ENCODE results near the gene GPN2.
"Not testable (repeated sequence)": the region's sequence is repeated elsewhere in the genome, so short reads cannot be mapped to it uniquely, and the experiment has no call there.

GPN2 gene

DNA sequence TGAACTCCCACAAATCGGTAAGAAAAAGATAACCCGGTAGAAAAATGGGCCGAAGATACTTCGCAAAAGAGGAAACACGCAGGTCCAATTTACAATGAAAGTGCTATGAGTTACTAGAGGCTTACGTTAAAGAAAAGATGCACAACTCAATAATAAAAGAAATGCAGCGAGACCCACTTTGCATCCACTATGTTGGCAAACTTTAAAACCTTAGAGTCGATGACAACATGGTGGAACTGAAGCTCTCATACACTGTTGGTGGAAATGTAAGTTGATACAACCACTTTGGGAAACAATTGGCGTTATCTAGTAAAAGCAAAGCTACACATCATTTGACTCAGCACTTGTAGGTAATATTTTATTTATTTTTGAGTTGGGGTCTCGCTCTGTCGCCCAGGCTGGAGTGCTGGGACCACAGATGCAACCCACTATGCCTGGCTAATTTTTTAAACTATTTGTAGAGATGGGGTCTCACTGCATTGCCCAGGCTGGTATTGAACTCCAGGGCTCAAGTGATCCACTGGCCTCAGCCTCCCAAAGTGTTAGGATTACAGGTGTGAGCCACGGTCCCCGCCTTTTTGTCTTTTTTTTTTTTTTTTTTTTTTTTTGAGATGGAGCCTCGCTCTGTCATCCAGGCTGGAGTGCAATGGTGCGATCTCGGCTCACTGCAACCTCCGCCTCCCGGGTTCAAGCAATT, 10.9 kb upstream of the GPN2 start:
- DNase-seq (ENCODE audit: low read depth) = no peak

DNA sequence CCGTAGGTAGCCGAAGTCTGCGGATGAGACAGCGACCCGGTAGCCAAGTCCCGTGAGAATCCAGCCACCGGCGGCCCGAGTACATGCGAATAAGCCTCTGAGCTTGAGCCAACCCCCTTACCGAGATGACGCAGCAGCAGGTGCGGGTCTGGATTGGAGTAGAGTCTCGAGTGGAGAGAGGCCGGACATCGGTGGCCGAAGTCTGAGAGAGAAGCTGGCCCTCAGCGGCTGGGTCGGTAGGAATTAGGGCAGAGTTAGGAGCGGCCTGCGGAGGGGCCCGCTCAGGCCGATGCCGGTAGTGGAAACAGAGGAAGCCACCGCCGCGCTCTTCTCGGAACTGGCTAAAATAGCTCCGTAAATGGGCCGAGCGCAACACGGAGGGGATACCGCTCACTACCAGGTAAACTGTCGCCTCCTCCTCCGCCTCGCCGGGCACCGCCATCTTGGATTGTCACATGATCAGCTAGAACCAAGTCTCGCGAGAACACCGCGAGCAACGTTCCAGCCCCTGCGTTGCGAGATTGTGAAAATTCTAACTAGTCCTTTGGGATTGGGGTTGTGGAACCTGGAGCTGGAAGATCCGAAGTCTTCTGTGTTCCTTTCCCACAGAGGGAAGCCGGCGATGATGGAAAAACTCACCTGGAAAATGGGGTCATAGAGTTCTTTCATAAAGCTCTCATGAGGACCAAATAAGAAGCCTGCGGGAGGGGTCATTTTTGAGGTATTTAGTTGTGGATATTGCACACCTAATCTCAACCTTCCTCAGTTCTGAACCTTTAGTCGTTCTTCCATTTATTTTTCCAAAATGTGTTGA, 10.1 kb upstream of the GPN2 start, which contains the start of gene GPATCH3:
Gene GPATCH3, minus strand, starts transcription at position 467 of the 814 bp plus-strand sequence. Its CDS starts 25 bp downstream, at position 442.
- peak; percentile 92 for DNase-seq (ENCODE audit: low read depth)

DNA sequence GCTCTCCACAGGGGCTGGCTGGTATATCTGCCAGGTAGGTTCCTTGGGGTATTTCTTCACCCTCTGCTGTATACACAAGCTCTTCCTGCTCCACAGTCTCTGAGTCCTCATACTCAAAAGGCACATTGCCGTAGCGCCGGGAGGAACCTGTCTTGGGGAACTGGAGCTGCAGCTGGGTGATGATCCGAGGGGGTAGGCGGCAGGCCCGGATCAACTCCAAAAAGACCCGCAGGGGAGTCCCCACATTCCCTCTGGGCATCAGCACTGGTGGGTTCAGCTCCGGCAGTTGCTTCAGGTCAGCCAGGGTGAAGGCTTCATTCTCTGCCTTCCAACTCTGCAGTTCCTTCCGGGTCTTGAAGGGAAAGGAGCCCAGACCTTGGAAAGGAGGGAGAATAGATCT, 7.3 kb upstream of the GPN2 start:
- no peak for DNase-seq (ENCODE audit: low read depth)

DNA sequence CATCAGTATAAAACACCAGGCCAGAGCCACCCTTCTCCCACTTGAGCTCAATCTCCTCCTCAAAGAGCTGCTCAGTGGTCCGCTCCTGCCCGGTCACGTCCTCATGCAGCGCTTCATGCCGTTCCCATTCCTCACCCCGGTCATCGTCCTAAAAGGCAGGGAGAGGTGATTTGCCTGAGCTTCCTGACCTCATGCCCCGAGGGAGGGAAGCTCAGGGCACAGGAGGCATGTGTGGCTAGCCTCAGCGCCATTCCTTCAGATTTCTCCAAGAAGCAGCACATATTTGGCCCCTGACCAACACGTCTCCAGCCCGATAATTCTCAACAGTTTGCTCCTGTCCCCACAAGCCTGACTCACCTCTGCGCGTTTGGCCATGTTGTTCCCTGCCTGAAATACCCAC, 4.2 kb upstream of the GPN2 start:
- DNase-seq (ENCODE audit: low read depth) = no peak

DNA sequence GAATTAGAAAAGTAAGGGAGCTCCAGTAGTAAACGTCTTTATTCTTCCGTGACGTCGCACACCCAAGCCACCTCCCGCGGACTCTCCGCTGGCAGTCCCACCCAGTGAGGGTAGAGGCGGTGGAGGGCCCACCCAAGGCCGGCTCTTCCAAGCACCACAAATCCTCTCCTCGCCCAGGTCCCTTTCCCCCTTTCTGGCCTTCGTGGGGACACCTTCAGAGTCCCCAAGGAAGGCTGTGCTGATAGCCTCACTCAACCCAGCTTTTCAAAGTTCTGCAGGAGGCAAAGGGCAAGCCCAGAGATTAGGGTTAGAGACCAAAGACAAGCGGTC, 349 bp upstream of the GPN2 start:
- DNase-seq (ENCODE audit: low read depth) = no peak

DNA sequence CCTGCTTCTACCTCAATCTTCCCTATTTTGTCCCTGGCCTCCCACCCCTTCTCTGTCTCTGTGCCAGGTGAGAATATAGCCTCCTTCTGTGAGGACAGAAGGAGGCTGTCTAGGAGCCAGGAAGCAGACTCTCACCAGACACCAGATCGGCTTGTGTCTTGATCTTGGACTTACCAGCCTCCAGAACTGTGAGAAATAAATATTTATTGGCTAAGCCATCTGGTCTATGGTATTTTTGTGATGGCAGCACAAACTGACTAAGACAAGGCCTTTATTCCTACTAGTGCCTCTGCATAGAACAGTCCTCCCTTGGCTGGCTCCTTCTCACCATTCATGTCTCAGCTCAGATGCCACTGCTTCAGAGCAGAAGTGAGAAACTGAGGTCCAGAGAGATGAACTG, 1.9 kb downstream of the GPN2 start:
- no peak for DNase-seq (ENCODE audit: low read depth)

DNA sequence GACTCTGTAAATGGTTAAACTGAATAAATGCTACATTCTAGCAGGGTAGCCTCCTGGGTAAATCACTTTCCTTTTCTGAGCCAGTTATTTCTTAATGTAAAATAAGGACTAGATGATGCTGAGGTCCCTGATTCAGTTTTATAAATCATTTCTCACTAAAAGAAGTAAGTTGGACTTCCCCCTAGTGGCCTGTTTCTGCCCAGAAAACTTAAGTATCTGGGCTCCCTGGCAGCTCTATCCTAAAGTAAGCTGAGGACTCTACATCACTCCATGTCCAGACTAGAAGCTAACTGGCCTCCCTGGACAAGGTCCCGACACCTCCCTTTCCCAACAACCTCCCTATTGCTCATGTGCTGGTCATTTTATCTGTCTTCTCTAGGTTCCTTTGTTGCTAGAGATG, 3.0 kb downstream of the GPN2 start:
- peak; percentile 53 for DNase-seq (ENCODE audit: low read depth)

DNA sequence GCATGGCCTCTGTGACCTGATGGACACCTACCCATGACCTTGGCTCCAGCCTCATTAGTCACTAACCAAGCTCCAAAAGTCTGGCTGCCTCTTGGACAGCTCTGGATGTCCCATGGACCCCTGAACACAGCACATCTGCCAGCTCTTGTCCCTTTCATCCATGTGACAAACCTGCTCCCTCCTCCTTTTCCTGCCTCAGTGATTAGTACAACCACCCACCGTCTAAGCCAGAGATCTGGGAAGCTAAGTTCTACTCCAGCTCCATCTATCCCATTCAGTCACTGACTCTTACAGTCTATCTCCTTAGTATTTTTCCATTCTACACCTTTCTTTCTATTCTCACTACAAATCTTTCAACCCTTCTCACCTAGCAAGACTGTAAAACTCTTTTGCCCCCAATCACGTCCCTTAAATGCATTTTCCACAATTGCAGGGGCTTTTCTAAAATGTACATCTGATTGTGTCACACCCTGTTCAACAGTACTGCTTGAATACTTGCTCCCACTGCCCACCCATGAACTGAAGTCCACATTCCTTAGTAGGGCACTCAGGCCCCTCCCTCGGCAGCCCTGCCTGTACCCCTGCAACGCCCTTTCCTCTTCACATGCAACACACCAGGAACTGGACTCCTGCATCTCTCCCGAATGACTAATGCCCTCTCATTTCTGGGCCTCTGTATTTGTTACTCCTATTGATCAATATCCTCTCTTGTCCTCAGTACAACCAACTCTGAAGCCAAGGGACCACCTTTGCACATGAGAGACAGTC, 7.2 kb downstream of the GPN2 start:
- no peak for DNase-seq (ENCODE audit: low read depth)

DNA sequence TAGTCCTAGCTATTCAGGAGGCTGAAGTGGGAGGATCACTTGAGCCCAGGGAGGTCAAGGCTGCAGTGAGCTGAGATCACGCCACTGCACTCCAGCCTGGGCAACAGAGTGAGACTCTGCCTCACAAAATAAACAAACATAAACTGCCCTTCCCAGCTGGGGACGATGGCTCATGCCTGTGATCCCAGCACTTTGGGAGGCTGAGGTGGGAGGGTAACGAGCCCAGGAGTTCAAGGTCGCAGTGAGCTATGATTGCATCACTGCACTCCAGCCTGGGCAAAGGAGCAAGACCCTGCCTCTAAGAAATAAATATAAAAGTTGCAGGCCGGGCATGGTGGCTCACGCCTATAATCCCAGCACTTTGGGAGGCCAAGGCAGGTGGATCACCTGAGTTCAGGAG, 8.5 kb downstream of the GPN2 start:
- DNase-seq (ENCODE audit: low read depth) = not testable (repeated sequence)

DNA sequence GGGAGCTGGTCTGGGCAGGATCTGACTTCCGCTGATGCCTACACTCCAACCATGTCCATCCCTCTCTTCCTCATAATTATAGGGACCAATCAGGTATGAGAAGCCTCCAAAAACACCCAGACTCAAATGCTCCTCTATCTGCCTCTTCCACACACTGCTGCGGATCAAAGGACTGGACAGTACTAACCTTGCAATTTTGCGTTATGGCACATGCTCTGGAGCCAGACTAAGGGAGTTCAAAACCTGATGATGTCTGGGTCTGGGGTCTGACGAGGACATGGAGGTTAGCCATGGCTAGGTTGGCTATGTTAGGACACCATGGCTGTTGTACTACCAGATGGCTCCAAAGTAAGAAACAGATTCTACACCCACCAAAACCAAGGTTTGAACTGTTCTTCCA, 10.3 kb downstream of the GPN2 start:
- no peak for DNase-seq (ENCODE audit: low read depth)

DNA sequence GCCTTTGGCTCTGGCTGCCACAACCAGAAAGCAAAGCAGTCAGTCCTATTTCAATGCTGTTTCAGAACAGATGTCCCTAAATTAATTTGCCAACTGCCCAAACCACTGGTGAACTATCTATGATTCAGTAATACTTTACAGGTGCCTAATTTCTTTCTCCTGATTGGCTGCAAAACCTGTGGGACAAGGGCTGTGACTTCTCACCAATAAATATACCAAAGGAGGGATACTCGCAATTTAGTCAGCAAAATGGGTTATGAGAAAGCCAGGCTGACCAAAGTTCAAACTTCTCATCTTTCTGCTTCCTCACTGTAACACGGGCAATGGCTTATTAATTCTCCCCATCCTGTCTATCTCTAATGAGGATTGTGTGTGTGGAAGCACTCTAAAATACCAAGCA, 12.8 kb downstream of the GPN2 start:
- no peak for DNase-seq (ENCODE audit: low read depth)

DNA sequence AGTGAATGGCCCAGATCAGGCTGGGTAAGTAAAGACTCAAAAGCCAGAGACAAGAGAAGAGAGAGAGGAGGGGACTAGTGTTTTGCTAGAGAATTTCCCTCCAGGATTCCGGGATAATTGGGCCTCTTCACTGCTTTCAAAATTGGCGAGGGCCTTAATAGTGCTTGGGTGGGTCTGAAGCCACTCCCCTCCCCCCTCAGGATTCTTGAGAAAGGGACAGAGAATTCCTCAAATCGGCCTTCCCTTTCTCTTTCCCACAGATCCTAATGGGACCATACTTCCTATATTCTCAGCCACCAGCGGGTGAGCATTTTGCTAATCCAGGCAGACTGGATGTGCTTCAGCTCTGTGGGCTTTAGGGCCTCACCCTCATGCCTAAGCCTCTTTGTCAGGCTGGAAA, 15.2 kb downstream of the GPN2 start:
- DNase-seq (ENCODE audit: low read depth) = no peak

DNA sequence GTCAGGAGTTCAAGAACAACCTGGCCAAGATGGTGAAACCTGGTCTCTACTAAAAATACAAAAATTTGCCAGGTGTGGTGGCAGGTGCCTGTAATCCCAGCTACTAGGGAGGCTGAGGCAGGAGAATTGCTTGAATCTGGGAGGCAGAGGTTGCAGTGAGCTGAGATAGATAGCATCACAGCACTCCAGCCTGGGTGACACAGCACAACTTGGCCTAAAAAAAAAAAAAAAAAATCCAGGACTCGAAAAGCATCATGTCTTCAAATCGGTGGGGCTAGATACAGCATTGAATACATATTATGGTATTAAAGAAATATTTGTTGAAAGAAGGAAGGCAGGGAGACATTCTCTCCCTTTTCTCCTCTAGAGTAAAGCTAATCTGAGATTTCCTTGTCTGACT, 17.0 kb downstream of the GPN2 start:
- DNase-seq (ENCODE audit: low read depth) = not testable (repeated sequence)

DNA sequence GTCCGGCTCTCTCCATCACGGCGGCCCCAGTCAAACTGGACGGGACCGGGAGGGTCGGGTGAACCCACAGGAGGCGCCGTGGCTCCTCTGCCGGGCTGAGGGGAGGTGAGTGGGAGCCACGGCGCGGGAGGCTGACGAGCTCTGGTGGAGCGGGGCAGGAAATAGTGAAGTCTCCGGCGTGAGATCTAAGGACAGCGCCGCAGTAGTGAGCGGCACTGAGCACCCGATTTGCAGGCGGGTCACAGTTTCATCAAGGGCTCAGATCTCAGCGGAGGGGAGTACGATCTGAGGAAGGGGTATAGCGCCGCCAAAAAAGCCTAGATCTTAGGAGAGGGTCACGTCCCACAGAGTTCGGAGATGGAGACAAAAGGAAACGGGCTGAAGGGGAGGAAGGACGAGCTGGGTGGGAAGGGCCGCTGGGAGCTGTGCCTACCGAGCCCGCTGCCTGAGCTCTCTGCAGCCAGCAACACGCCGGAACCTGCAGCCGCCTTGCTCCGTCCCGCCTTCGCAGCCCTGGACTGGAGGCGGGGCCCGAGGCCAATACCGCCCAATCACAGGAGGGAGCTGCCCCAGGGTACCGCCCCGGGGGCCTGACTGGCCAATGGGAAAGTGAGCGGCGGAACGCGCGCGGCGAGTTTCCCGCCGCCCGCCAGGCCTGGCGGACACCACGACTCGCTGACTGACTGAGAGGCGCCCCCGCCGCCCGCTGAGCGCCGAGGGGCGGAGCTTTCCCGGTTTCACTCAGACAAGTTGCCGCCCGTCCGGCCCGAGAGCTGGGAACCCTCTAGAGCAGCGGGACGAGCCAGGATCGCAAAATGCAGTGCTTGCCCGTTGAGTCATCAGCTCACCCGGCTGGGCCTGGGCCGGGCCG, 25.2 kb downstream of the GPN2 start:
- DNase-seq (ENCODE audit: low read depth) = peak; percentile 99

DNA sequence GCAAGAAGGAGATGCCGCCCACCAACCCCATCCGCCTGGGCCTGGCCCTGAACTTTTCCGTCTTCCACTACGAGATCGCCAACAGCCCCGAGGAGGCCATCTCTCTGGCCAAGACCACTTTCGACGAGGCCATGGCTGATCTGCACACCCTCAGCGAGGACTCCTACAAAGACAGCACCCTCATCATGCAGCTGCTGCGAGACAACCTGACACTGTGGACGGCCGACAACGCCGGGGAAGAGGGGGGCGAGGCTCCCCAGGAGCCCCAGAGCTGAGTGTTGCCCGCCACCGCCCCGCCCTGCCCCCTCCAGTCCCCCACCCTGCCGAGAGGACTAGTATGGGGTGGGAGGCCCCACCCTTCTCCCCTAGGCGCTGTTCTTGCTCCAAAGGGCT, 26.4 kb downstream of the GPN2 start:
- DNase-seq (ENCODE audit: low read depth) = no peak

DNA sequence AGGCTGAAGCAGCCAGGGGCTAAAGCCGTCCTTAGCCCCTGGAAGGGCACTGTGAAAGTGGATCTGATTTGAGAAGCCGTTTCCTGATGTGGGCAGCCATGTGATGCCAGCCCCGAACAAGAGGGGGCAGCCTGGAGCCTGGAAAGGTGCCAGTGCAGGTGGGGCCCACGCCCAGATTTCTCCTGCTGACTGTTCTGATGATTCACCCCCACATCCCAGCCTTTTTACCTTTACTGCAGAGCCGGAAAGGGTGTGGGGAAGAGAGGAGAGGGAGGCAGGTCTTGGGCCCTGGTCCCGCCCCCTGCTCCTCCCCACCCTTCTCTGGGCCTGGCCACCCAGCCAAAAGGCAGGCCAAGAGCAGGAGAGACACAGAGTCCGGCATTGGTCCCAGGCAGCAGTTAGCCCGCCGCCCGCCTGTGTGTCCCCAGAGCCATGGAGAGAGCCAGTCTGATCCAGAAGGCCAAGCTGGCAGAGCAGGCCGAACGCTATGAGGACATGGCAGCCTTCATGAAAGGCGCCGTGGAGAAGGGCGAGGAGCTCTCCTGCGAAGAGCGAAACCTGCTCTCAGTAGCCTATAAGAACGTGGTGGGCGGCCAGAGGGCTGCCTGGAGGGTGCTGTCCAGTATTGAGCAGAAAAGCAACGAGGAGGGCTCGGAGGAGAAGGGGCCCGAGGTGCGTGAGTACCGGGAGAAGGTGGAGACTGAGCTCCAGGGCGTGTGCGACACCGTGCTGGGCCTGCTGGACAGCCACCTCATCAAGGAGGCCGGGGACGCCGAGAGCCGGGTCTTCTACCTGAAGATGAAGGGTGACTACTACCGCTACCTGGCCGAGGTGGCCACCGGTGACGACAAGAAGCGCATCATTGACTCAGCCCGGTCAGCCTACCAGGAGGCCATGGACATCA, 27.1 kb downstream of the GPN2 start, which contains the start of gene SFN:
Gene SFN, plus strand, starts transcription at position 369 of the 904 bp plus-strand sequence. Its CDS starts 64 bp downstream, at position 433.
- no peak for DNase-seq (ENCODE audit: low read depth)

DNA sequence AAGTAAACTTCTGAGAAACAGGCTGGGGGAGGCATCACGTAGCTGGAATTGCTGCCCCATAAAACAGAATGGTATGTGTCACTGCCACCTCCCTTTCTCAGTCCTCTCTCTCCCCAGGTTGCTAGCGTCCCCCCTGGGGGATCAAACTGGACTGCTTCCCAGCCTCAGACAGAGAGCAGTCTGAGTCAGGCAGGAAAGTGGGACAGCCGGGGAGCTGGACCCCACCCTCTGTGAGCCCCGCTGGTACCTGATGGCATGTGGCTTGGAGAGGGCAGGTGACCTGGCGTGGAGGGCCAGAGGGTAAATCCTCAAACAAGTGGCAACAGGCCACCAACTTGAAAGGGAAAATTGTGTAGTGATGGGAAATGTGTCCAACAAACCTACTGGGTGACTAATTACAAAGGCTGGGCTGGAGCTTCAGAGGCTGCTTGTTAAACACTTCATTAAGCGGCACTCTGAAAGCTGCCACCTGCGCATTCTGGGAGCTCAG, 28.1 kb downstream of the GPN2 start:
- peak; percentile 47 for DNase-seq (ENCODE audit: low read depth)

DNA sequence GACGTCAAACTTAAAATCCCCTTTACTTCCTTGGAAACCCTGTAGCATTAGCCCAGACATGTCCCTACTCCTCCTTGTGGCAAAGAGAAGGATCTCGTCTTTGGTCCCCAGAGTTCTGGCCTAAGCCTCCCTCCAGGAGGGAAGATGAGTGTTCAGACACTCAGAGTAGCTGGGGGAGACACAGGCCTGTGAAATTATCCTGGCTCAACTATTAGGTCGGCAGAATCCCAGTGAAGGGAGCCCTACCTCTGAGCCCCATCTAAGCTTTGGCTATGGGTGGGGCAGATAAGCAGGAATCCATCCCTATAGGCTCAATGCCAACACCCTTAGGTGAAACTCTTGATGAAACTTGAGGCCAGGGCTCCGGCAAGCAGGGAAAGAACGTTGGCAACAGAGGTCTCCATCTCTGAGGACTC, 28.8 kb downstream of the GPN2 start:
- peak; percentile 65 for DNase-seq (ENCODE audit: low read depth)

DNA sequence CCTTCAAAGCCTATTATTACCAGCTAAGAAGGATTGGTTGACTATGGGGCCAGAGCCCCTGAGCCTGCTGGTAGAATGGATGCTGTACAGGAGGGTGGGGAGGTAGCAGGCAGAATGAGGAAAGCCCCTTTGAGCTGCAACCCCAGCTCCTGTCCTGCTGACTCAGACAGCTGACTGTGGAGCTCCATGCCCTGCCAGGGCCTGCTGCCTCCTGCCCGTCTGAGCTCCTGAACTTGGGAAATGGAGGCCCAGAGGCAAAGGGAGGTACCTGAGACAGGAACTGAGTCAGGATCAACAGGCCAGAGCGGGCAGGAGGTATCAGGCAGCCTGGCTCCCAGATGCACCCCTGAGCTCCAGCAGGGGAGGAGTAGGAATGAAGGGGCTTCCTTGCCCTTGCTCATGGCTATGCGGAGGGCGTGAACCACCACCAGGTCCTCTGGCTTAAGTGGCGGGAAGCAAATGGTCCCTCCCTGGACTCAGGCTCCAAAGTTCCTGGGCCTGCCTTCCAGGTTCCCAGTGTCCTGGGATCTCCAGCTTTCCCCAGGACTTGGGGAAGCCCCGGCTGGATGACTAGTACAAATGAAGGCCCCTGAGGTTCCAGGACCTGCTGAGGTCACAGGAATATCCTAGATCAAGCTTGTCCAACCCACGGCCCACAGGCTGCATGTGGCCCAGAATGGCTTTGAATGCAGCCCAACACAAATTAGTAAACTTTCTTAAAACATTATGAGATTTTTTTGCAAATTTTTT, 31.0 kb downstream of the GPN2 start:
- no peak for DNase-seq (ENCODE audit: low read depth)

DNA sequence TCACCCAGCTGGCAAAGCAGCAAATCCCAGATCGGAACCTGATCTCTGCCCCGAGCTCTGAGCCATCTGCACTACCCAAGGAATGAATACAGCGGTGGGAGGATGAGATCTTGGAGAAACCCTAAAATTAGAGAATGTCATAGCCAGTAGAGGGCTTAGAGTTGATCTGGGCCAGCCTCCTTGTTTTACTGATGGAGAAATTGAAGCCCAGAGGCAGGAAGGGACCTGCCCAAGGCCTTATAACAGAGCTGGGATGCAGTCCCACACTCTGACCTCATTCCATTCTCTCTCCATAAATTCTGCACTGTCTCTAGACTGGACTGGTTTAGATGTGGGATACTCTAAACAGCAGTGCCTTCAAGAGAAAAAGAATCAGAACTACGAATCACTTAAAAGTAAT, 31.9 kb downstream of the GPN2 start:
- peak; percentile 14 for DNase-seq (ENCODE audit: low read depth)
